Smooth muscle cell (in vitro differentiated cells): ENCODE results near the gene TFF3. TPM values are rescaled to one million over a fixed set of nuclear protein-coding genes. Genes with fewer than 3 reads are reported as not detected.
A peak's percentile ranks its signal among the peaks of the same experiment; 100 is the strongest.

ENCODE experiments used
- DNase-seq: peaks from one replicate; lab custom pipeline; 2025; ENCODE audit not compliant: unreplicated experiment; lab: John Stamatoyannopoulos, UW
- H2AFZ ChIP-seq: fragments of 200-600 bp; sonication (generic); 2 replicates; pipeline ENCODE4 v1.6.0; 2016; ENCODE audit warnings: antibody characterized with exemption, low read depth, mild to moderate bottlenecking
- H3F3A ChIP-seq: fragments of 200-600 bp; sonication (generic); 2 replicates; pipeline ENCODE4 v1.6.0; 2017; ENCODE audit warnings: antibody characterized with exemption, low read depth
- H3K27ac ChIP-seq: fragments of 200-600 bp; sonication (generic); 2 replicates; pipeline ENCODE4 v1.5.1; 2016; ENCODE audit warnings: low read depth, mild to moderate bottlenecking
- H3K27me3 ChIP-seq: fragments of 200-600 bp; sonication (generic); 2 replicates; pipeline ENCODE4 v1.6.1; 2016; ENCODE audit warnings: low read depth, mild to moderate bottlenecking
- H3K36me3 ChIP-seq: fragments of 200-600 bp; sonication (generic); 2 replicates; pipeline ENCODE4 v1.5.1; 2016; ENCODE audit warnings: low read depth
- H3K4me1 ChIP-seq: fragments of 200-600 bp; sonication (generic); 2 replicates; pipeline ENCODE4 v1.5.1; 2016; ENCODE audit warnings: low read depth
- H3K4me2 ChIP-seq: fragments of 200-600 bp; sonication (generic); 2 replicates; pipeline ENCODE4 v1.6.0; 2016; ENCODE audit warnings: mild to moderate bottlenecking
- H3K4me3 ChIP-seq: fragments of 200-600 bp; sonication (generic); 2 replicates; pipeline ENCODE4 v1.5.1; 2016; ENCODE audit warnings: mild to moderate bottlenecking
- H3K79me2 ChIP-seq: fragments of 200-600 bp; sonication (generic); 2 replicates; pipeline ENCODE4 v1.6.0; 2016; ENCODE audit warnings: low read depth, mild to moderate bottlenecking
- H3K9ac ChIP-seq: fragments of 200-600 bp; sonication (generic); 2 replicates; pipeline ENCODE4 v1.6.0; 2016; ENCODE audit warnings: low read depth
- H3K9me3 ChIP-seq: fragments of 200-600 bp; sonication (generic); replicated peaks from 2 replicates; pipeline ENCODE4 v1.5.1; 2016; ENCODE audit warnings: low read depth
- H4K20me1 ChIP-seq: fragments of 200-600 bp; sonication (generic); 2 replicates; pipeline ENCODE4 v1.6.0; 2016; ENCODE audit warnings: low read depth
- WGBS: methylation state at CpG from one replicate; pipeline ENCODE4 v1.1.7; 2016; ENCODE audit warnings: low lambda C conversion rate; 5-methylcytosine and 5-hydroxymethylcytosine counted together
- polyA plus RNA-seq: library from polyadenylated mRNA; unstranded; fragments of >200 nt; fragmentation: Nextera tagmentation; extraction: Ambion mirVana; gene quantifications from 2 replicates; pipeline ENCODE4 v1.2.1, GENCODE V29; 2016
- total RNA-seq: library from RNA; depleted of rRNA; stranded (reverse); fragments of >200 nt; gene quantifications from 2 replicates; pipeline ENCODE4 v1.2.3, GENCODE V29; 2014
- TF ChIP-seq, protein P1 (sequence below): fragments of 200-600 bp; sonication (generic); IDR thresholded peaks from 2 replicates; pipeline ENCODE4 v1.5.1; 2017; ENCODE audit warnings: borderline replicate concordance, mild to moderate bottlenecking, antibody characterized with exemption; ENCODE audit not compliant: insufficient read depth, poor library complexity, severe bottlenecking

The TFF3 gene
- total and polyA plus RNA-seq, 2 experiments from 2014 or later = 0.31 TPM; not detected in 1

DNA sequence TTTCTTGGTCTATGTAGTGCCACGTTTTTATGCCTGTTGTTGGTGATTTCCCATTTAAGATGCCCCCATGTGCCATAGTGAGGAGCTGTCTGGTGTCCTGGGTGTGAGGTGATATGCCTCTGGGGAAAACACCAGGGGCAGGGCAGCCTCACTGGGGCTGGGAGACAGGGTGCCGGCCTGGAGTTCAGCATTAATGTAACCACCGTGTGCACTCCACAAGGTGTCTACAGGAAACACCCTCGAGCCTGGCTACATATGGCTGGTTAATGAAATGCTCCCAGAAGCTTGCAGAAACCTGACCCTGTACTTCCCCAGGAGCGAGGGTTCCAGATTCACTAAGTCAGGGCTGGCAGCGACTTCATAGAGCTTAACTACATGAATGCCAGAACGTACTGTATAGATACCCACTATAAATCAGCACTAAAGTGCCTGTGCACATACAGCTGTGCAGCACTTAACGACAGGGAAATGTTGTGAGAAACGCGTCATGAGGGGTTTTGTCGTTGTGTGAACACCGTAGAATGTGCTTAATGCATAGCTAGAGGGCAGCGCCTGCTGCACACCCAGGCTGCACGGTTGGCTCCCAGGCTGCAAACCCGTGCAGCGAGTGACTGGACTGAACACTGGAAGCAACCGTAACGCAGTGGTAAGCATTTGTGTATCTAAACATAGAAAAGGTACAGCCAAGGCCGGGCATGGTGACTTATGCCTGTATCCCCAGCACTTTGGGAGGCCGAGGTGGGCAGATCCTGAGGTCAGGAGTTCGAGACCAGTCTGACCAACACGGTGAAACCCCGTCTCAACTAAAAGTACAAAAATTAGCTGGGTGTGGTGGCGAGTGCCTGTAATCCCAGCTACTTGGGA is 25.2 kb upstream of the TFF3 start:
- Histone ChIP-seq H3K79me2 (no peaks in the 10 kb centered on the region), H4K20me1 (no peaks in the 10 kb centered on the region), H3F3A (no peaks in the 10 kb centered on the region), H3K9me3 (no peaks in the 10 kb centered on the region), H3K4me3 (no peak overlapping the region), H3K36me3 (no peaks in the 10 kb centered on the region), H3K27me3 (no peaks in the 10 kb centered on the region), H3K27ac (no peak overlapping the region), H3K9ac (no peak overlapping the region), H3K4me2 (no peak overlapping the region), H3K4me1 (peaks cover 10% of the 10 kb centered on the region), H2AFZ (no peak overlapping the region)
- WGBS = 91% methylated on average over 24 of the region's 24 CpGs
- no peak for DNase-seq
- TF ChIP-seq, protein P1, sequence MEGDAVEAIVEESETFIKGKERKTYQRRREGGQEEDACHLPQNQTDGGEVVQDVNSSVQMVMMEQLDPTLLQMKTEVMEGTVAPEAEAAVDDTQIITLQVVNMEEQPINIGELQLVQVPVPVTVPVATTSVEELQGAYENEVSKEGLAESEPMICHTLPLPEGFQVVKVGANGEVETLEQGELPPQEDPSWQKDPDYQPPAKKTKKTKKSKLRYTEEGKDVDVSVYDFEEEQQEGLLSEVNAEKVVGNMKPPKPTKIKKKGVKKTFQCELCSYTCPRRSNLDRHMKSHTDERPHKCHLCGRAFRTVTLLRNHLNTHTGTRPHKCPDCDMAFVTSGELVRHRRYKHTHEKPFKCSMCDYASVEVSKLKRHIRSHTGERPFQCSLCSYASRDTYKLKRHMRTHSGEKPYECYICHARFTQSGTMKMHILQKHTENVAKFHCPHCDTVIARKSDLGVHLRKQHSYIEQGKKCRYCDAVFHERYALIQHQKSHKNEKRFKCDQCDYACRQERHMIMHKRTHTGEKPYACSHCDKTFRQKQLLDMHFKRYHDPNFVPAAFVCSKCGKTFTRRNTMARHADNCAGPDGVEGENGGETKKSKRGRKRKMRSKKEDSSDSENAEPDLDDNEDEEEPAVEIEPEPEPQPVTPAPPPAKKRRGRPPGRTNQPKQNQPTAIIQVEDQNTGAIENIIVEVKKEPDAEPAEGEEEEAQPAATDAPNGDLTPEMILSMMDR = no peak

DNA sequence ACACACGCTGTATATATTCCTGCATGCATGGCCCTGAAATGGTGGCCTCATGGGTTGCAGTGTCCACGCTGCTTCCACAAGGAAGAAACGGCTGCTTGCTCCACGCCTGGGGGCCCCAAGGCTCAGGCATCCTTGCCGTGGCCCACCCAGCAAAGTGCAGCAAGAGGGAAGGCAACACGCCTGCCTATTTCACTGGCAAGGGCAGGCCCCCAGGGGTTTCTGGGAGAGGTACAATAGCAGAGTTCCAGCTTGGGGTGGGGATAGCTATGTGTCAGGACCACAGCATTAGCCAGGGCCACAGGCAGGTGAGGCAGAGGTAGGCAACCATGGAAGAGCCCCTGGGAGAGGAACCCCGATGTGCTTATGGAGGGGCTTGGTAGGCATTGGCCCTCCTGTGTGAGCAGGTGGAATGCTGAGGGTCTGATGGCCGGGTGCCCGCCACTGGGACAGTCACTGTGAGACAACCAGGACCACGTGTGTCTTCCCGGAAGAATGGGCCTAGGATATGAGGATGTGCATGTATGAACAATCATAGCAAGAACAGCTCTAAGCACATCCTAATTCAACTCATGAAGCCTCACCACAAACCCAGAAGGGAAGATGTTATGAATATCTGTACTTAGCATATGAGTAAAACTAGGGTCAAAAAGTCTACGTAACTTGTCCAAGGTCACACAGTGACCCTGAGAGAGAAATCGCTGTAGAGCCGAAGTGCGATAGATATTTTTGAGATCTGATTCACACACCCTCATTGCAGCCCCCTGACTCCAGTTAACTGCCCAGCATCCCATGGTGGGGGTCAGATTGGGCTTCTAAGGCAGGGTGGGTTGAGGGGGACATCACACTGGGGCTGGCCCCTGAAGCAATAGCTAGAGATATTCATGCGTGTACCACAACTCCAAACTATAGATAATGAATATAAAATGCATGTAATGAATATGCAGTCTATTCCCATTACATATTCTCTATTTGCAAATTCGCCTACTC is 23.8 kb upstream of the TFF3 start:
- no peak overlapping the region for H3K9ac ChIP-seq
- no peak overlapping the region for H2AFZ ChIP-seq
- H3K9me3 ChIP-seq = no peaks in the 10 kb centered on the region
- 96% methylated on average over 17 of the region's 17 CpGs for WGBS
- TF ChIP-seq, protein P1 = no peak
- no peak for DNase-seq
- no peaks in the 10 kb centered on the region for H4K20me1 ChIP-seq
- no peaks in the 10 kb centered on the region for H3K79me2 ChIP-seq
- no peaks in the 10 kb centered on the region for H3K27me3 ChIP-seq
- no peak overlapping the region for H3K4me3 ChIP-seq
- H3K4me1 ChIP-seq = peaks cover 10% of the 10 kb centered on the region
- H3F3A ChIP-seq = no peaks in the 10 kb centered on the region
- H3K36me3 ChIP-seq = no peaks in the 10 kb centered on the region
- H3K4me2 ChIP-seq = no peak overlapping the region
- no peak overlapping the region for H3K27ac ChIP-seq

DNA sequence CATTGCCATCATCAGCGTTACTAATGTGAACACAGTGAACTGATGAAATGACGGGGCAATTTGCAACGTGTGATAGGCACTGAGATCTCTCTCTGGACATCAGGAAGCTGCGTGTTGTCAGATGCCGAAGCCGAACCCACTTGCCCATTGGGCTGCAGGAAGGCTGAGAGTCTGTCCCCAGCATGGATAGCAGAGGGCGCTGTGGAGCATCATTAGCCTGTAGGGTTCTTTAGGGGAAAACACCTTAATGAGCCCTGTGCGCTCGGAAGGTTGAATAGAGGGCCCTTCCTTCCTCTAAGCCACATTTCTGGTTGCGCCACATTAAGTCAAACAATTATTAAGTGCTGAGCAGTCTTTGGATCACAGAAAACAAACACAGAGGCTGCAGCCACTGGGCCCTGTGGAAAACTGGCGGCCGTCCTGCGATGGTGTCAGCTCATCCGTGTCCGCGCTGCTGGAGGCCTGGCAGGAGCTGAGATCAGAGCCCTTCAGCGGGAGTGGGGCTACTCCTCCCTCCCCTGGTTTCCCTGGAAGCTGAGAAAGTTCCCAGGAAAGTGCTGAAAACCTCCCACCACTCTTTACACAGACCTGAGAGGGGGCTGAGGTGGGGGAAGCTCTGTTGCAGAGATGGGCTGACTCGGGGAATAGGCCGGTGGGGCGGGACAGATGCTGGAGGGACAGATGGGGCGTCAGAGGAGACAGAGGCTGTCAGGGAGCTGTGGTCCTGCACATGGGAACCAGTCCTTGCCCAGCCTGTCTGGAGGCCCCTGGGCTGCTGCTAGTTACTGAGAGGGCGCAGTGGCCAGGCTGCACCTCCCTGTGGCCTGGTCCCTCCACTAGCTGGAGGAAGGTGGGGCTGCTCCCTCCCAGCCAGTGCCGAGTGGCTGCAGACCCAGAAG is 22.9 kb upstream of the TFF3 start:
- H3K79me2 ChIP-seq = no peaks in the 10 kb centered on the region
- H3K4me1 ChIP-seq = peaks cover 10% of the 10 kb centered on the region
- no peaks in the 10 kb centered on the region for H3K9me3 ChIP-seq
- H2AFZ ChIP-seq = no peak overlapping the region
- no peak overlapping the region for H3K4me3 ChIP-seq
- 63% methylated on average over 22 of the region's 23 CpGs for WGBS
- no peak overlapping the region for H3K4me2 ChIP-seq
- H4K20me1 ChIP-seq = no peaks in the 10 kb centered on the region
- DNase-seq = no peak
- no peak overlapping the region for H3K27ac ChIP-seq
- H3K36me3 ChIP-seq = no peaks in the 10 kb centered on the region
- TF ChIP-seq, protein P1 = peak; percentile 38
- no peaks in the 10 kb centered on the region for H3F3A ChIP-seq
- H3K9ac ChIP-seq = no peak overlapping the region
- no peaks in the 10 kb centered on the region for H3K27me3 ChIP-seq
